ENCODE results near the gene OAF.

DNA sequence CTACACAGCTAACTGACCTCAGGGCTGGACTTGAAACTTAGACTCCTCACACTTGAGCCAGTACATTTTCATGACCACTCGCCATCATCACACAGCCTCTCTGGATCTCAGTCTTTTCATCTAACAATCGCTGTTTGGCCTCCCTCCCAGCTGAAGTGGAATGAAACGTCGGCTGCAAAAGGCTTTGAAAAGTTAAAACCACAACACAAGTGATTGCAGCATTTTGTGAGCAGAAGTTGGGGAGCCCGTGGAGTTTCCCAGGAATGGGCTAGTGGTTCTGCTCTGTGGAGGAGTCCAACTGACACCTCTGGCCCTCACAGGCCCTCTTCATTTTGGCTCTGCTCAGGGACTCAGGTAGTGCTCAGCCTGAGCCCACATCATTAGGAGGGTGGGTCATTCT, 37.0 kb upstream of the OAF start:
- TF ChIP-seq, protein P1, sequence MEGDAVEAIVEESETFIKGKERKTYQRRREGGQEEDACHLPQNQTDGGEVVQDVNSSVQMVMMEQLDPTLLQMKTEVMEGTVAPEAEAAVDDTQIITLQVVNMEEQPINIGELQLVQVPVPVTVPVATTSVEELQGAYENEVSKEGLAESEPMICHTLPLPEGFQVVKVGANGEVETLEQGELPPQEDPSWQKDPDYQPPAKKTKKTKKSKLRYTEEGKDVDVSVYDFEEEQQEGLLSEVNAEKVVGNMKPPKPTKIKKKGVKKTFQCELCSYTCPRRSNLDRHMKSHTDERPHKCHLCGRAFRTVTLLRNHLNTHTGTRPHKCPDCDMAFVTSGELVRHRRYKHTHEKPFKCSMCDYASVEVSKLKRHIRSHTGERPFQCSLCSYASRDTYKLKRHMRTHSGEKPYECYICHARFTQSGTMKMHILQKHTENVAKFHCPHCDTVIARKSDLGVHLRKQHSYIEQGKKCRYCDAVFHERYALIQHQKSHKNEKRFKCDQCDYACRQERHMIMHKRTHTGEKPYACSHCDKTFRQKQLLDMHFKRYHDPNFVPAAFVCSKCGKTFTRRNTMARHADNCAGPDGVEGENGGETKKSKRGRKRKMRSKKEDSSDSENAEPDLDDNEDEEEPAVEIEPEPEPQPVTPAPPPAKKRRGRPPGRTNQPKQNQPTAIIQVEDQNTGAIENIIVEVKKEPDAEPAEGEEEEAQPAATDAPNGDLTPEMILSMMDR (IDR thresholded peaks at IDR 0.05) = no peak
- TF ChIP-seq POLR2A (IDR thresholded peaks at IDR 0.05) = no peak
